Esophagus squamous epithelium (tissue), 5 donors: Measurements from ENCODE around the gene SUN5. TPM values are rescaled to one million over a fixed set of nuclear protein-coding genes. Genes with fewer than 3 reads are reported as not detected.
"Not testable (repeated sequence)": the region's sequence is repeated elsewhere in the genome, so short reads cannot be mapped to it uniquely, and the experiment has no call there.

ENCODE experiments used
- DNase-seq: peaks from one replicate; lab custom pipeline; 2025; lab: John Stamatoyannopoulos, UW
- H3K27ac ChIP-seq, 4 donors: fragments of 200-600 bp; sonication (generic); one replicate each; pipeline ENCODE4 v1.5.1; 2016 to 2019; ENCODE audit warnings: mild to moderate bottlenecking in 1 of 4
- H3K27me3 ChIP-seq, 4 donors: fragments of 200-600 bp; sonication (generic); 1 replicate in 3 of 4; 2 replicates in 1 of 4; pipeline versions ENCODE4 v1.5.1 to v1.6.0; 2017 to 2021; ENCODE audit warnings: antibody characterized with exemption in 1 of 4
- H3K36me3 ChIP-seq, 3 donors: fragments of 200-600 bp; sonication (generic); one replicate each; pipeline ENCODE4 v1.5.1; 2016 to 2019
- H3K4me1 ChIP-seq, 3 donors: fragments of 200-600 bp; sonication (generic); one replicate each; pipeline ENCODE4 v1.5.1; 2017 to 2019
- H3K4me3 ChIP-seq, 4 donors: fragments of 200-600 bp; sonication (generic); 1 replicate in 3 of 4; 2 replicates in 1 of 4; pipeline ENCODE4 v1.5.1; 2016 to 2019; ENCODE audit warnings: mild to moderate bottlenecking in 2 of 4, moderate library complexity in 1 of 4
- H3K9me3 ChIP-seq, 3 donors: fragments of 200-600 bp; sonication (generic); one replicate each; pipeline ENCODE4 v1.5.1; 2016 to 2019
- POLR2A ChIP-seq, 4 donors: fragments of 450-650 bp; IDR thresholded peaks; one replicate each; pipeline ENCODE4 v1.6.1; 2017; ENCODE audit warnings: antibody characterized with exemption in 4 of 4, mild to moderate bottlenecking in 4 of 4, moderate library complexity in 3 of 4
- WGBS, 2 donors: methylation state at CpG; one replicate each; pipeline ENCODE4 v1.1.5; 2018; 5-methylcytosine and 5-hydroxymethylcytosine counted together
- intact Hi-C: fragments of 100-400 bp; cut with DNase I; formaldehyde crosslinking; loops from one replicate; pipeline ENCODE4 v1.15.0; 2022
- total RNA-seq, 4 donors: library from RNA; depleted of rRNA; stranded (reverse); fragments of >200 nt; gene quantifications; one replicate each; pipeline ENCODE4 v1.1.0, GENCODE V29; 2016
- TF ChIP-seq, protein P1 (sequence below), 6 experiments: fragments of 450-650 bp in 4 of 6; fragments of 200-600 bp in 2 of 6; sonication (generic) in 2 of 6; IDR thresholded peaks; one replicate each; pipeline ENCODE4 v1.5.1; 2016 to 2019; ENCODE audit warnings: antibody characterized with exemption in 6 of 6, mild to moderate bottlenecking in 4 of 6, moderate library complexity in 4 of 6
- donor health status: DM: yes; HTN: yes; CAD: no.

SUN5 gene
- total RNA-seq, 4 donors from 2014 or later = not detected

DNA sequence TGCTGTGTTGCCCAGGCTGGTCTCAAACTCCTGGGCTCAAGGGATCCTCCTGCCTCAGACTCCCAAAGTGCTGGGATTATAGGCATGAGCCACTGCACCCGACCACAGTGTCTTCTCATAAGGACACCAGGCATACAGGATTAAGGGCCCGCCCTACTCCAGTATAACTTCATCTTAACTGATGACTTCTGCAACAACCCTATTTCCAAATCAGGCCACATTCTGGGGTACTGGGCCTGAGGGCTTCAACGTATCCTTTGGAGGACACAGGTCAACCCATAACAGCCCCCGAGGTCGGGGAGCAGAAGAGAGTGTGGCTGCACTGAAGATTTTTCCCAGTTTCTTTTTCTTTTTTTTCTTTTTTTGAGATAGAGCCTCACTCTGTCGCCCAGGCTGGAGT lies 39.7 kb downstream of the SUN5 start:
- Histone ChIP-seq H3K27ac (no peak overlapping the region), H3K36me3 (no peaks in the 10 kb centered on the region), H3K9me3 (no peaks in the 10 kb centered on the region), H3K4me3 (no peak overlapping the region), H3K27me3 (peaks cover 0 to 13% (median 0%) of the 10 kb centered on the region in 4 donors), H3K4me1 (peaks cover 0 to 13% (median 0%) of the 10 kb centered on the region in 3 donors)
- WGBS, 2 donors = 87 to 90% methylated on average over 6 of the region's 6 CpGs
- intact Hi-C loops = no loop called here
- no peak for DNase-seq
- TF ChIP-seq POLR2A (IDR thresholded peaks at IDR 0.05) = no peak
- TF ChIP-seq, protein P1, sequence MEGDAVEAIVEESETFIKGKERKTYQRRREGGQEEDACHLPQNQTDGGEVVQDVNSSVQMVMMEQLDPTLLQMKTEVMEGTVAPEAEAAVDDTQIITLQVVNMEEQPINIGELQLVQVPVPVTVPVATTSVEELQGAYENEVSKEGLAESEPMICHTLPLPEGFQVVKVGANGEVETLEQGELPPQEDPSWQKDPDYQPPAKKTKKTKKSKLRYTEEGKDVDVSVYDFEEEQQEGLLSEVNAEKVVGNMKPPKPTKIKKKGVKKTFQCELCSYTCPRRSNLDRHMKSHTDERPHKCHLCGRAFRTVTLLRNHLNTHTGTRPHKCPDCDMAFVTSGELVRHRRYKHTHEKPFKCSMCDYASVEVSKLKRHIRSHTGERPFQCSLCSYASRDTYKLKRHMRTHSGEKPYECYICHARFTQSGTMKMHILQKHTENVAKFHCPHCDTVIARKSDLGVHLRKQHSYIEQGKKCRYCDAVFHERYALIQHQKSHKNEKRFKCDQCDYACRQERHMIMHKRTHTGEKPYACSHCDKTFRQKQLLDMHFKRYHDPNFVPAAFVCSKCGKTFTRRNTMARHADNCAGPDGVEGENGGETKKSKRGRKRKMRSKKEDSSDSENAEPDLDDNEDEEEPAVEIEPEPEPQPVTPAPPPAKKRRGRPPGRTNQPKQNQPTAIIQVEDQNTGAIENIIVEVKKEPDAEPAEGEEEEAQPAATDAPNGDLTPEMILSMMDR (IDR thresholded peaks at IDR 0.05) = no peak

DNA sequence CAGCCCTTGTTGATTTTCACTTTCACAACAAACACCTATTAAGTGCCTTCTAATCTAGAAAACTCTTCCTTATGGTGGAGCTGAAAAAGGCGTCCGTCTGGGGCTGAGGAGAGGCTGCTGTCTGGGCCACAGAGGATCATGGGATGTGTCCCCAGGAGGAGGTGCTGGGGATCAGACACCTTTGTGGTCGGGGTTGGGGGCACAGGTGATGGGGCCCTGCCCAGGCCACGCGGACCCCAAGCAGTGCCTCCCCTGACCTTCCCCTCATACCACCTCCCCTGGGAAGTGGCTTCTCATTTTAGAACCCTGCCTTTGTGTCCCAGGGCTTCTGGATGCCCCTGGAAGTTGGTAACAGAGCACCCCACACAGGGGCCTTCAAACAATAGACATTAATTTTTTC lies 41.1 kb downstream of the SUN5 start:
- Histone ChIP-seq H3K9me3 (no peaks in the 10 kb centered on the region), H3K27me3 (peaks cover 0 to 6% (median 0%) of the 10 kb centered on the region in 4 donors), H3K4me3 (no peak overlapping the region), H3K27ac (no peak overlapping the region), H3K4me1 (no peaks in the 10 kb centered on the region), H3K36me3 (no peaks in the 10 kb centered on the region)
- 73% methylated on average over 5 of the region's 5 CpGs; no CpG with 5 or more reads in 1 of the 2 donors for WGBS, 2 donors
- no peak for DNase-seq
- intact Hi-C loops = no loop called here
- no peak for TF ChIP-seq POLR2A (IDR thresholded peaks at IDR 0.05)
- TF ChIP-seq, protein P1 (IDR thresholded peaks at IDR 0.05) = no peak

DNA sequence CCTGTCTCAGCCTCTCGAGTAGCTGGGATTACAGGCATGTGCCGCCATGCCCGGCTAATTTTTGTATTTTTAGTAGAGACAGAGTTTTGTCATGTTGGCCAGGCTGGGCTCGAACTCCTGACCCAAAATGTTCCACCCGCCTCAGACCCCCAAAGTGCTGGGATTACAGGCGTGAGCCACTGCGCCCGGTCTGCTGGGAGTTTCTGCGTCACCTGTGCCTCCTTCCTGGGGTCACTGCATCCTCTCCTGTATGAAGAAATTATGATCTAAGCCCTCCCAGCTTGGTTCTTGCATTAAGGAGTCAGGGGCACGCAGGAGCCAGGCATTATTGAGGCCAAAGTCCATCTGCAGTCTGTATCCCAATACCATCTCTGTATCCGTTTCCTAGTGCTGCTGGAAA lies 41.6 kb downstream of the SUN5 start:
- H3K27me3 ChIP-seq, H3K36me3 ChIP-seq, H3K4me1 ChIP-seq, H3K9me3 ChIP-seq, H3K4me3 ChIP-seq, H3K27ac ChIP-seq, intact Hi-C loops, DNase-seq: not testable (repeated sequence)
- 85 to 86% methylated on average over 6 to 9 of the region's 11 CpGs for WGBS, 2 donors

GRCh38 chr20:32962053-32962452 lies 42.2 kb downstream of the SUN5 start:
- no peaks in the 10 kb centered on the region for H3K36me3 ChIP-seq
- H3K27ac ChIP-seq = no peak overlapping the region
- no peaks in the 10 kb centered on the region for H3K4me1 ChIP-seq
- H3K9me3 ChIP-seq = peaks cover 0 to 6% (median 0%) of the 10 kb centered on the region in 3 donors
- H3K4me3 ChIP-seq = no peak overlapping the region
- WGBS, 2 donors = 68 to 85% methylated on average over 4 of the region's 5 CpGs
- peaks cover 0 to 6% (median 0%) of the 10 kb centered on the region in 4 donors for H3K27me3 ChIP-seq
- no peak for DNase-seq
- intact Hi-C loops = no loop called here
- TF ChIP-seq, protein P1 (IDR thresholded peaks at IDR 0.05) = no peak
- TF ChIP-seq POLR2A (IDR thresholded peaks at IDR 0.05) = no peak

DNA sequence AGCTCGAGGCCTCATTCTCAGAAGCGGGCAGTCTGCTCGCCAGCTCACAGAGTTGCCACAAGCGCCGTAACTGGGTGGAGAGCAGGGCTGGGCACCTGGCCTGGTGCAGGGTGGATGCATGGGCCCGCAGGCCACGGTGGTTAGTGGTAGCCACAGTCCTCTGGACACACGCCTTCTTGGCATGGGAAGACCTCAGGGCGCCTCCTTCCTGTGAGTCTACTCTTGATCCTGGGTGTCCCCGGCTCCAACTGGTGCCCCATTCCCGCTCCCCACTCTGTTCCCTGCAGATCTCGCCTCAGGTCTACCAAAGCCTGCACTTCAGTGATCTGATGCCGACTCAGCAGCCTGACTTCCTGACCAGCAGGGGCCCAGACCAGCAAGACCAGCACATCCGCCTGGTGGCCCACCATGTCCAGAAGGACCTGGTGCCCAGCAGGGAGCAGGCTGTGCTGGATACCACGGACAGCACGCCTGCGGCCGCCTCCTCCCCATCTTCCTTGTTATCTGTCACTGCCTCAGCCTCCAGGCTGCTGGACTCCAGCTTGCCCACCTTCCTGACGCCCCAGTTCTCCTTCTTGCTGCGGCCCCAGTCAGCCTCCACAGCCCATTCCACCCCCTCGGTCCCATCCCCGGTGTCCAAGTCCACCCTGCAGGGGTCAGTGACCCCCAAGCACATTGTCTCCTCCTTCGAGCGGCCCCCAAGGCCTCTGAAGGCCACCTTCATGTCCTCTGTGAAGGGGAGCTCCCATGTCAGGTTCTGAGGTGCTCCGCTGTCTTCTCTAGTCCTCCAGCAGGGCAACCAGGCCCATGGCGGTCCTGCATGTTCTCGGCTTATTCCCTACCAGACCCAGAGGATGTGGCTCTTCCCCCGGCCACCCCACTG lies 43.1 kb downstream of the SUN5 start:
- WGBS, 2 donors = 81 to 88% methylated on average over 15 to 16 of the region's 28 CpGs
- no peak overlapping the region for H3K27ac ChIP-seq
- no peaks in the 10 kb centered on the region for H3K4me1 ChIP-seq
- TF ChIP-seq POLR2A (IDR thresholded peaks at IDR 0.05) = no peak
- TF ChIP-seq, protein P1 (IDR thresholded peaks at IDR 0.05) = no peak
- no peak for DNase-seq
- intact Hi-C loops = no loop called here
- peaks cover 0 to 8% (median 0%) of the 10 kb centered on the region in 3 donors for H3K9me3 ChIP-seq
- H3K4me3 ChIP-seq = no peak overlapping the region
- H3K36me3 ChIP-seq = no peaks in the 10 kb centered on the region
- H3K27me3 ChIP-seq = peaks cover 0 to 3% (median 0%) of the 10 kb centered on the region in 4 donors
